ENCODE measurements around the gene PCDHB6.
"Not testable (repeated sequence)": the region's sequence is repeated elsewhere in the genome, so short reads cannot be mapped to it uniquely, and the experiment has no call there.

PCDHB6 gene

DNA sequence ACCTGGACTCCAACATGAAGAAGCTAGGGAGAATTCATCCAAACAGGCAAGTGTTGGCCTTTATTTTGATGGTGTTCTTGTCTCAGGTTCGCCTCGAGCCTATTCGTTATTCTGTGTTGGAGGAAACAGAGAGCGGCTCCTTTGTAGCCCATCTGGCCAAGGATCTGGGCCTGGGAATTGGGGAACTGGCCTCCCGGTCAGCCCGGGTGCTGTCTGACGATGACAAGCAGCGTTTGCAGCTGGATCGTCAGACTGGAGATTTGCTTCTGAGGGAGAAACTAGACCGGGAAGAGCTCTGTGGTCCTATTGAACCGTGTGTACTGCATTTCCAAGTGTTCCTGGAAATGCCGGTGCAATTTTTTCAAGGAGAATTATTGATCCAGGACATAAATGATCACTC, 27.9 kb upstream of the PCDHB6 start:
- DNase-seq (ENCODE audit: low read depth) = no peak
- TF ChIP-seq, protein P1, sequence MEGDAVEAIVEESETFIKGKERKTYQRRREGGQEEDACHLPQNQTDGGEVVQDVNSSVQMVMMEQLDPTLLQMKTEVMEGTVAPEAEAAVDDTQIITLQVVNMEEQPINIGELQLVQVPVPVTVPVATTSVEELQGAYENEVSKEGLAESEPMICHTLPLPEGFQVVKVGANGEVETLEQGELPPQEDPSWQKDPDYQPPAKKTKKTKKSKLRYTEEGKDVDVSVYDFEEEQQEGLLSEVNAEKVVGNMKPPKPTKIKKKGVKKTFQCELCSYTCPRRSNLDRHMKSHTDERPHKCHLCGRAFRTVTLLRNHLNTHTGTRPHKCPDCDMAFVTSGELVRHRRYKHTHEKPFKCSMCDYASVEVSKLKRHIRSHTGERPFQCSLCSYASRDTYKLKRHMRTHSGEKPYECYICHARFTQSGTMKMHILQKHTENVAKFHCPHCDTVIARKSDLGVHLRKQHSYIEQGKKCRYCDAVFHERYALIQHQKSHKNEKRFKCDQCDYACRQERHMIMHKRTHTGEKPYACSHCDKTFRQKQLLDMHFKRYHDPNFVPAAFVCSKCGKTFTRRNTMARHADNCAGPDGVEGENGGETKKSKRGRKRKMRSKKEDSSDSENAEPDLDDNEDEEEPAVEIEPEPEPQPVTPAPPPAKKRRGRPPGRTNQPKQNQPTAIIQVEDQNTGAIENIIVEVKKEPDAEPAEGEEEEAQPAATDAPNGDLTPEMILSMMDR (IDR thresholded peaks at IDR 0.05; ENCODE audit: insufficient read depth, low read depth, low read length, missing control alignments) = no peak
- H3K4me3 ChIP-seq (ENCODE audit: low read depth, low read length) = no peak overlapping the region

DNA sequence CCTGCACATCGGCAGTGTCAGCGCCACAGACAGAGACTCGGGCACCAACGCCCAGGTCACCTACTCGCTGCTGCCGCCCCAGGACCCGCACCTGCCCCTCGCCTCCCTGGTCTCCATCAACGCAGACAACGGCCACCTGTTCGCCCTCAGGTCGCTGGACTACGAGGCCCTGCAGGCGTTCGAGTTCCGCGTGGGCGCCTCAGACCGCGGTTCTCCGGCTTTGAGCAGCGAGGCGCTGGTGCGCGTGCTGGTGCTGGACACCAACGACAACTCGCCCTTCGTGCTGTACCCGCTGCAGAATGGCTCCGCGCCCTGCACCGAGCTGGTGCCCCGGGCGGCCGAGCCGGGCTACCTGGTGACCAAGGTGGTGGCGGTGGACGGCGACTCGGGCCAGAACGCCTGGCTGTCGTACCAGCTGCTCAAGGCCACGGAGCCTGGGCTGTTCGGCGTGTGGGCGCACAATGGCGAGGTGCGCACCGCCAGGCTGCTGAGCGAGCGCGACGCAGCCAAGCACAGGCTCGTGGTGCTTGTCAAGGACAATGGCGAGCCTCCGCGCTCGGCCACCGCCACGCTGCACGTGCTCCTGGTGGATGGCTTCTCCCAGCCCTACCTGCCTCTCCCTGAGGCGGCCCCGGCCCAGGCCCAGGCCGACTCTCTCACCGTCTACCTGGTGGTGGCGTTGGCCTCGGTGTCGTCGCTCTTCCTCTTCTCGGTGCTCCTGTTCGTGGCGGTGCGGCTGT, 26.3 kb upstream of the PCDHB6 start:
- H3K4me3 ChIP-seq (ENCODE audit: low read depth, low read length); DNase-seq (ENCODE audit: low read depth): not testable (repeated sequence)

DNA sequence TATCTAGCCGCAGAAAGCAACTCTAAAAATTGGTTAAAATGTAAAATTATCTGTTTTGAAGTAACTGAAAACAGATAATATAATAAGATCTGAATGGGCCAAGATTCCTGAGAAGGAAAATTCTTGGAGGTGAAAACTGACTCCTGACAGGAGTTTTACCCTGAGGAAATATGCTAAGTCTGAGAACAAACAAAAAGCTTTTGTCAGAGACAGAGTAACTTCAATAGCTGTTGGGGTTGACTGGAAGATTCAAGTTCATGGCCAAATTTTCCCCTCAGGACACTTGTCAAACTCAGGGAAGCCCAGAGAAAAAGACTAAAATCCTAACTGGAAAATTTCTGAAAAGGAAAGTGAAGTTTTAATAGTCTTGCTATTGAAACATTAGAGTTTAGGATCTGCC, 22.6 kb upstream of the PCDHB6 start:
- DNase-seq (ENCODE audit: low read depth) = no peak
- no peak overlapping the region for H3K4me3 ChIP-seq (ENCODE audit: low read depth, low read length)
- TF ChIP-seq, protein P1 (IDR thresholded peaks at IDR 0.05; ENCODE audit: insufficient read depth, low read depth, low read length, missing control alignments) = no peak

DNA sequence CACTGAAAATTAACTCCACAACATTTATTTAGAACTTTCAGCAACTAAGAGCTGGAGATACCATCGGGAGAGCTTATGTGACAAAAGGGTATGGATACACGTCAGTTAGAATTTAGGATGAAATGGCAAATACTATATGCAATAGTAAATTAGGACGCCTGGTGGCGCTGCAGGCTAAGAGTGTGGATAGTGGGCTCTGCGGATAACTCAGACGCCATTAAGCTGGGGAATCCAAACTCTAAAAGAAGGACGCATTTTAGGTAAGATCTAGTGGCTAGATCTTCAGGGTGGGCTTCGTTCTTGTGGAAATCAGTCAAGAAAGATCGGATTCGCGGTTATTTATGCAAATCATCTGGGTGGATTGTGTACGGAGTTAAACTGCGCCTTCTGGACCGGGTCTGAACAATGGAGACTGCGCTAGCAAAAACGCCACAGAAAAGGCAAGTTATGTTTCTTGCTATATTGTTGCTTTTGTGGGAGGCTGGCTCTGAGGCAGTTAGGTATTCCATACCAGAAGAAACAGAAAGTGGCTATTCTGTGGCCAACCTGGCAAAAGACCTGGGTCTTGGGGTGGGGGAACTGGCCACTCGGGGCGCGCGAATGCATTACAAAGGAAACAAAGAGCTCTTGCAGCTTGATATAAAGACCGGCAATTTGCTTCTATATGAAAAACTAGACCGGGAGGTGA, 14.7 kb upstream of the PCDHB6 start, which contains the start of gene PCDHB5:
PCDHB5 (plus strand) TSS at position 177 of the 688 bp plus-strand sequence; CDS start at position 406, 229 bp downstream.
- H3K4me3 ChIP-seq (ENCODE audit: low read depth, low read length) = no peak within 1 kb of the TSS
- no peak for DNase-seq (ENCODE audit: low read depth)
- TF ChIP-seq, protein P1 (IDR thresholded peaks at IDR 0.05; ENCODE audit: insufficient read depth, low read depth, low read length, missing control alignments) = no peak

DNA sequence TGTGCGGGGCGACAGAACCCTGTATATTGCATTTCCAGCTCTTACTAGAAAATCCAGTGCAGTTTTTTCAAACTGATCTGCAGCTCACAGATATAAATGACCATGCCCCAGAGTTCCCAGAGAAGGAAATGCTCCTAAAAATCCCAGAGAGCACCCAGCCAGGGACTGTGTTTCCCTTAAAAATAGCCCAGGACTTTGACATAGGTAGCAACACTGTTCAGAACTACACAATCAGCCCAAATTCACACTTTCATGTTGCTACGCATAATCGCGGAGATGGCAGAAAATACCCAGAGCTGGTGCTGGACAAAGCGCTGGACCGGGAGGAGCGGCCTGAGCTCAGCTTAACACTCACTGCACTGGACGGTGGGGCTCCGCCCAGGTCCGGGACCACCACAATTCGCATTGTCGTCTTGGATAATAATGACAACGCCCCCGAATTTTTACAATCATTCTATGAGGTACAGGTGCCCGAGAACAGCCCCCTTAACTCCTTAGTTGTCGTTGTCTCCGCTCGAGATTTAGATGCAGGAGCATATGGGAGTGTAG, 14.1 kb upstream of the PCDHB6 start:
- H3K4me3 ChIP-seq (ENCODE audit: low read depth, low read length) = no peak overlapping the region
- DNase-seq (ENCODE audit: low read depth) = no peak
- TF ChIP-seq, protein P1 (IDR thresholded peaks at IDR 0.05; ENCODE audit: insufficient read depth, low read depth, low read length, missing control alignments) = no peak

DNA sequence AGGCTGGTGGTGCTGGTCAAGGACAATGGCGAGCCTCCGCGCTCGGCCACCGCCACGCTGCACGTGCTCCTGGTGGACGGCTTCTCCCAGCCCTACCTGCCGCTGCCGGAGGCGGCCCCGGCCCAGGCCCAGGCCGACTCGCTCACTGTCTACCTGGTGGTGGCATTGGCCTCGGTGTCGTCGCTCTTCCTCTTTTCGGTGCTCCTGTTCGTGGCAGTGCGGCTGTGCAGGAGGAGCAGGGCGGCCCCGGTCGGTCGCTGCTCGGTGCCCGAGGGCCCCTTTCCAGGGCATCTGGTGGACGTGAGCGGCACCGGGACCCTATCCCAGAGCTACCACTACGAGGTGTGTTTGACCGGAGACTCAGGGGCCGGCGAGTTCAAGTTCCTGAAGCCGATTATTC, 12.5 kb upstream of the PCDHB6 start:
- DNase-seq (ENCODE audit: low read depth); H3K4me3 ChIP-seq (ENCODE audit: low read depth, low read length): not testable (repeated sequence)

DNA sequence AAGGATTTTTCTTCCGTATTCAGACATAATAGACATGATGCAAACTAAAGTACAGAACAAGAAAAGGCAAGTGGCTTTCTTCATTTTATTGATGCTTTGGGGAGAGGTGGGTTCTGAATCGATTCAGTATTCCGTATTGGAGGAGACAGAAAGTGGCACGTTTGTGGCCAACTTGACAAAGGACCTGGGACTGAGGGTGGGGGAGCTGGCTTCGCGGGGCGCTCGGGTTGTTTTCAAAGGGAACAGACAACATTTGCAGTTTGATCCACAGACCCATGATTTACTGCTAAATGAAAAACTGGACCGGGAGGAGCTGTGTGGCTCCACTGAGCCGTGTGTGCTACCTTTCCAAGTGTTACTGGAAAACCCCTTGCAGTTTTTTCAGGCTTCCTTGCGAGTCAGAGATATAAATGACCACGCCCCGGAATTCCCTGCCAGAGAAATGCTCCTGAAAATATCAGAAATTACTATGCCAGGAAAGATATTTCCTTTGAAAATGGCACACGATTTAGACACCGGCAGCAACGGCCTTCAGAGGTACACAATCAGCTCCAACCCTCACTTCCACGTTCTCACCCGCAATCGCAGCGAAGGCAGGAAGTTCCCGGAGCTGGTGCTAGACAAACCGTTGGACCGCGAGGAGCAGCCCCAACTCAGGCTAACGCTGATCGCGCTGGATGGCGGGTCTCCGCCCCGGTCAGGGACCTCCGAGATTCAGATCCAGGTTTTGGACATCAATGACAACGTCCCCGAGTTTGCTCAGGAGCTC, 551 bp downstream of the PCDHB6 start:
- DNase-seq (ENCODE audit: low read depth) = no peak
- no peak overlapping the region for H3K4me3 ChIP-seq (ENCODE audit: low read depth, low read length)
- TF ChIP-seq, protein P1 (IDR thresholded peaks at IDR 0.05; ENCODE audit: insufficient read depth, low read depth, low read length, missing control alignments) = no peak
